Raji (cell line): ENCODE measurements around the gene ZSCAN21.

Experiments
- POLR2A ChIP-seq: IDR thresholded peaks from 2 replicates; pipeline ENCODE4 v1.6.1; 2011; ENCODE audit warnings: low read depth, low read length, control low read depth; ENCODE audit not compliant: insufficient read depth

ZSCAN21 gene

GRCh38 chr7:100100420-100101015 is 50.9 kb downstream of the ZSCAN21 start:
- TF ChIP-seq POLR2A, result peak; percentile 40; the same call in 1 of the 2 replicates

GRCh38 chr7:100101016-100101862 is 51.7 kb downstream of the ZSCAN21 start, which contains the start of the genes AP4M1 and MCM7:
AP4M1 (plus strand) TSS chr7:100101643; CDS start chr7:100101715, 72 bp downstream.
MCM7 (minus strand) TSS chr7:100101397; CDS start chr7:100101294, 103 bp downstream.
- peak; percentile 84 for TF ChIP-seq POLR2A

- TF ChIP-seq POLR2A, result no peak
Observed at GRCh38 chr7:100102950-100103840, 53.6 kb downstream of the ZSCAN21 start.

GRCh38 chr7:100105534-100105933 is 56.0 kb downstream of the ZSCAN21 start:
- TF ChIP-seq POLR2A, result no peak

- TF ChIP-seq POLR2A, result no peak
Observed at GRCh38 chr7:100106633-100107032, 57.1 kb downstream of the ZSCAN21 start.

GRCh38 chr7:100107125-100107737 is 57.7 kb downstream of the ZSCAN21 start:
- no peak for TF ChIP-seq POLR2A

GRCh38 chr7:100107890-100108289 is 58.3 kb downstream of the ZSCAN21 start:
- no peak for TF ChIP-seq POLR2A

- no peak for TF ChIP-seq POLR2A
Observed at GRCh38 chr7:100109521-100110163, 60.1 kb downstream of the ZSCAN21 start.

- TF ChIP-seq POLR2A, result no peak
Observed at GRCh38 chr7:100111156-100111555, 61.6 kb downstream of the ZSCAN21 start.

GRCh38 chr7:100111914-100112313 is 62.3 kb downstream of the ZSCAN21 start:
- TF ChIP-seq POLR2A, result no peak
